Measurements from ENCODE around the gene IL10.
A peak's percentile ranks its signal among the peaks of the same experiment; 100 is the strongest.
"Not testable (repeated sequence)": the region's sequence is repeated elsewhere in the genome, so short reads cannot be mapped to it uniquely, and the experiment has no call there.

Gene IL10

DNA sequence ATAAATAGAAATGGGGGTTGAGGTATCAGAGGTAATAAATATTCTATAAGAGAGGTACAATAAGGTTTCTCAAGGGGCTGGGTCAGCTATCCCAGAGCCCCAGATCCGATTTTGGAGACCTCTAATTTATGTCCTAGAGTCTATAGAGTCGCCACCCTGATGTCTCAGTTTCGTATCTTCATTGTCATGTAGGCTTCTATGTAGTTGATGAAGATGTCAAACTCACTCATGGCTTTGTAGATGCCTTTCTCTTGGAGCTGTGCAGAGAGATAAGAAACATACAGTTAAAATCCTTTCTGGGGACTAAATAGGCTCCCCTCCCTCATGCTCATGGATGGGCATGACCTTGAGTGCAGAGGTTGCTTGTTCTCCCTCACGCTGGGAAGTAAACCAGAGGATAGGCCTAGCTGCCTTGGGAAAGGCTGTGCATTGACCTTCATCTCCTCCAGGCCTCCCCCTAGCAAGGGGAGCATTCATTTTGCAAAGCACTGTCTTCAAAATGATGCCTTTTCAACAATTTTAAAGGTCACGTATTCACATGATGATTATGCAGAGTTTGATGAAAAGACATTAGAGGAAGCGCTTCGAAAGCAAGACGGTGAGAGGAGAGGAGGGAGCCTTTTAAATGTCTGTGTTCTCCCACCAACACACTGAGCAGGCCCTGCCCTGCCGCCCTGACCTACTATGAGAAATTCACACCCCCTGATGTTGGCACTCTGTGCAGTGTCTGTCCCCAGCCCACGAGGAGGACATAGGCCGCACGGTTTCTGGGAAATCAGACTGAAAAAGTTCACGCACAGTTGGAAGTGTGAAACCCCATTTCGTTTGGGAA is 3.6 kb downstream of the IL10 start:
- DNase-seq = no peak
- H3K36me3 ChIP-seq (replicated peaks) = no peaks in the 10 kb centered on the region
- in situ Hi-C loops (cut with HindIII; ENCODE audit: low pct_ligation_motif_present, low sequenced_read_pairs) = no loop called here
- H3K4me3 ChIP-seq (ENCODE audit: low read depth, low read length) = no peak overlapping the region
- TF ChIP-seq, protein P1, sequence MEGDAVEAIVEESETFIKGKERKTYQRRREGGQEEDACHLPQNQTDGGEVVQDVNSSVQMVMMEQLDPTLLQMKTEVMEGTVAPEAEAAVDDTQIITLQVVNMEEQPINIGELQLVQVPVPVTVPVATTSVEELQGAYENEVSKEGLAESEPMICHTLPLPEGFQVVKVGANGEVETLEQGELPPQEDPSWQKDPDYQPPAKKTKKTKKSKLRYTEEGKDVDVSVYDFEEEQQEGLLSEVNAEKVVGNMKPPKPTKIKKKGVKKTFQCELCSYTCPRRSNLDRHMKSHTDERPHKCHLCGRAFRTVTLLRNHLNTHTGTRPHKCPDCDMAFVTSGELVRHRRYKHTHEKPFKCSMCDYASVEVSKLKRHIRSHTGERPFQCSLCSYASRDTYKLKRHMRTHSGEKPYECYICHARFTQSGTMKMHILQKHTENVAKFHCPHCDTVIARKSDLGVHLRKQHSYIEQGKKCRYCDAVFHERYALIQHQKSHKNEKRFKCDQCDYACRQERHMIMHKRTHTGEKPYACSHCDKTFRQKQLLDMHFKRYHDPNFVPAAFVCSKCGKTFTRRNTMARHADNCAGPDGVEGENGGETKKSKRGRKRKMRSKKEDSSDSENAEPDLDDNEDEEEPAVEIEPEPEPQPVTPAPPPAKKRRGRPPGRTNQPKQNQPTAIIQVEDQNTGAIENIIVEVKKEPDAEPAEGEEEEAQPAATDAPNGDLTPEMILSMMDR (IDR thresholded peaks at IDR 0.05; ENCODE audit: low read depth, low read length, missing control alignments) = no peak
- H3K27me3 ChIP-seq (replicated peaks) = peaks cover 36% of the 10 kb centered on the region
- no peak overlapping the region for H3K27ac ChIP-seq

- H3K36me3 ChIP-seq (replicated peaks) = no peaks in the 10 kb centered on the region
- DNase-seq = peak; percentile 78
- in situ Hi-C loops (cut with HindIII; ENCODE audit: low pct_ligation_motif_present, low sequenced_read_pairs) = no loop called here
- peaks cover 24% of the 10 kb centered on the region for H3K27me3 ChIP-seq (replicated peaks)
- TF ChIP-seq, protein P1 (IDR thresholded peaks at IDR 0.05; ENCODE audit: low read depth, low read length, missing control alignments) = no peak
- no peak overlapping the region for H3K27ac ChIP-seq
- no peak overlapping the region for H3K4me3 ChIP-seq (ENCODE audit: low read depth, low read length)
Observed at GRCh38 chr1:206766251-206766856, 5.9 kb downstream of the IL10 start.

- H3K4me3 ChIP-seq (ENCODE audit: low read depth, low read length); H3K27ac ChIP-seq; H3K36me3 ChIP-seq (replicated peaks); in situ Hi-C loops (cut with HindIII; ENCODE audit: low pct_ligation_motif_present, low sequenced_read_pairs); DNase-seq: not testable (repeated sequence)
- H3K27me3 ChIP-seq (replicated peaks) = peaks cover 22% of the 10 kb centered on the region
Observed at GRCh38 chr1:206765771-206766170, 6.5 kb downstream of the IL10 start.

GRCh38 chr1:206762741-206763364 is 9.4 kb downstream of the IL10 start:
- H3K27ac ChIP-seq; DNase-seq; in situ Hi-C loops (cut with HindIII; ENCODE audit: low pct_ligation_motif_present, low sequenced_read_pairs); H3K36me3 ChIP-seq (replicated peaks); H3K4me3 ChIP-seq (ENCODE audit: low read depth, low read length): not testable (repeated sequence)
- H3K27me3 ChIP-seq (replicated peaks) = peaks cover 19% of the 10 kb centered on the region

GRCh38 chr1:206761159-206761768 is 11.0 kb downstream of the IL10 start:
- Histone ChIP-seq H3K36me3 (replicated peaks) (no peaks in the 10 kb centered on the region), H3K27ac (no peak overlapping the region), H3K4me3 (ENCODE audit: low read depth, low read length) (no peak overlapping the region), H3K27me3 (replicated peaks) (peaks cover 19% of the 10 kb centered on the region)
- TF ChIP-seq, protein P1 (IDR thresholded peaks at IDR 0.05; ENCODE audit: low read depth, low read length, missing control alignments) = peak; percentile 56
- no peak for DNase-seq
- in situ Hi-C loops (cut with HindIII; ENCODE audit: low pct_ligation_motif_present, low sequenced_read_pairs) = no loop called here

GRCh38 chr1:206760590-206760989 is 11.7 kb downstream of the IL10 start:
- peaks cover 19% of the 10 kb centered on the region for H3K27me3 ChIP-seq (replicated peaks)

More at GRCh38 chr1:206760590-206760989, 11.7 kb downstream of the IL10 start:
- no peak for DNase-seq
- in situ Hi-C loops (cut with HindIII; ENCODE audit: low pct_ligation_motif_present, low sequenced_read_pairs) = no loop called here
- Histone ChIP-seq H3K36me3 (replicated peaks) (no peaks in the 10 kb centered on the region), H3K27ac (no peak overlapping the region), H3K4me3 (ENCODE audit: low read depth, low read length) (no peak overlapping the region)
- TF ChIP-seq, protein P1 (IDR thresholded peaks at IDR 0.05; ENCODE audit: low read depth, low read length, missing control alignments) = no peak
